IPS DF 19.7 (cell line): ENCODE measurements around the gene RTEL1.
"Not testable (repeated sequence)": the region's sequence is repeated elsewhere in the genome, so short reads cannot be mapped to it uniquely, and the experiment has no call there.

Experiments used
- DNase-seq: peaks from one replicate; pipeline ENCODE4 v3.0.0-alpha.2; 2013; ENCODE audit warnings: low read depth, low spot score

Gene RTEL1, protein sequence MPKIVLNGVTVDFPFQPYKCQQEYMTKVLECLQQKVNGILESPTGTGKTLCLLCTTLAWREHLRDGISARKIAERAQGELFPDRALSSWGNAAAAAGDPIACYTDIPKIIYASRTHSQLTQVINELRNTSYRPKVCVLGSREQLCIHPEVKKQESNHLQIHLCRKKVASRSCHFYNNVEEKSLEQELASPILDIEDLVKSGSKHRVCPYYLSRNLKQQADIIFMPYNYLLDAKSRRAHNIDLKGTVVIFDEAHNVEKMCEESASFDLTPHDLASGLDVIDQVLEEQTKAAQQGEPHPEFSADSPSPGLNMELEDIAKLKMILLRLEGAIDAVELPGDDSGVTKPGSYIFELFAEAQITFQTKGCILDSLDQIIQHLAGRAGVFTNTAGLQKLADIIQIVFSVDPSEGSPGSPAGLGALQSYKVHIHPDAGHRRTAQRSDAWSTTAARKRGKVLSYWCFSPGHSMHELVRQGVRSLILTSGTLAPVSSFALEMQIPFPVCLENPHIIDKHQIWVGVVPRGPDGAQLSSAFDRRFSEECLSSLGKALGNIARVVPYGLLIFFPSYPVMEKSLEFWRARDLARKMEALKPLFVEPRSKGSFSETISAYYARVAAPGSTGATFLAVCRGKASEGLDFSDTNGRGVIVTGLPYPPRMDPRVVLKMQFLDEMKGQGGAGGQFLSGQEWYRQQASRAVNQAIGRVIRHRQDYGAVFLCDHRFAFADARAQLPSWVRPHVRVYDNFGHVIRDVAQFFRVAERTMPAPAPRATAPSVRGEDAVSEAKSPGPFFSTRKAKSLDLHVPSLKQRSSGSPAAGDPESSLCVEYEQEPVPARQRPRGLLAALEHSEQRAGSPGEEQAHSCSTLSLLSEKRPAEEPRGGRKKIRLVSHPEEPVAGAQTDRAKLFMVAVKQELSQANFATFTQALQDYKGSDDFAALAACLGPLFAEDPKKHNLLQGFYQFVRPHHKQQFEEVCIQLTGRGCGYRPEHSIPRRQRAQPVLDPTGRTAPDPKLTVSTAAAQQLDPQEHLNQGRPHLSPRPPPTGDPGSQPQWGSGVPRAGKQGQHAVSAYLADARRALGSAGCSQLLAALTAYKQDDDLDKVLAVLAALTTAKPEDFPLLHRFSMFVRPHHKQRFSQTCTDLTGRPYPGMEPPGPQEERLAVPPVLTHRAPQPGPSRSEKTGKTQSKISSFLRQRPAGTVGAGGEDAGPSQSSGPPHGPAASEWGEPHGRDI (N-terminal part only)

DNA sequence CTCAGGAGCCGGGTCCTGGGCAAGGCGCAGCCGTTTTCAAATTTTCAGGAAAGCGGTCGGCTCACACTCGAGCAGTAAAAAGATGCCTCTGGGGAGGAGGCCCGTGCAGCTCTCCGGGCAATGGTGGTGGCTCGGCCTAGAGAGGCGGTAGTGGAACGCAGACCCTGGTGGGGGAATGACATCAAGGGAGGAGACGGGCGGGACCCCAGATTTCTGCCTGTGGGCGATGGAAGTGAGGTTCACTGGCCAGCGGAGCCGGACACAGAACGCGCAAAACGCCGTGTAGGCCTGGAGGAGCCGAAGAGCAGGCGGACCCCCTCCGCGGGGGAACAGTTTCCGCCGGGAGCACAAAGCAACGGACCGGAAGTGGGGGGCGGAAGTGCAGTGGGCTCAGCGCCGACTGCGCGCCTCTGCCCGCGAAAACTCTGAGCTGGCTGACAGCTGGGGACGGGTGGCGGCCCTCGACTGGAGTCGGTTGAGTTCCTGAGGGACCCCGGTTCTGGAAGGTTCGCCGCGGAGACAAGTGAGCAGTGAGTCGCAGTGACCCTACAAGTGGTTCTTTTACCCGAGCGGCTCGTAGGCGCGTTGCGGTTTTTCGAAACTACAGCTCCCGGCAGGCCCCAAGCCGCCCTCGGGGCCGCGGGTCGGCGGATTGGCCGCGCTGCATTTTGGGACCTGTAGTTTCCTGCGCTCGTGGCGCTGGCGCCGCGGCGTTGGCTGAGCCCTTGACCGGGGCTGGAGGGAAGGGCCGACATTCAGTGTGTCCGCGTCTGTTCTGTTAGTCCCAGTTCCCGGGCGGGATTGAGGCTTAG is at the start of gene RTEL1:
RTEL1 (plus strand) TSS at position 376 of the 812 bp plus-strand sequence. CDS start 1,091 bp downstream, outside the sequence.
- peak; percentile 71 for DNase-seq

GRCh38 chr20:63610581-63611435 is 47.3 kb upstream of the RTEL1 start:
- no peak for DNase-seq

DNA sequence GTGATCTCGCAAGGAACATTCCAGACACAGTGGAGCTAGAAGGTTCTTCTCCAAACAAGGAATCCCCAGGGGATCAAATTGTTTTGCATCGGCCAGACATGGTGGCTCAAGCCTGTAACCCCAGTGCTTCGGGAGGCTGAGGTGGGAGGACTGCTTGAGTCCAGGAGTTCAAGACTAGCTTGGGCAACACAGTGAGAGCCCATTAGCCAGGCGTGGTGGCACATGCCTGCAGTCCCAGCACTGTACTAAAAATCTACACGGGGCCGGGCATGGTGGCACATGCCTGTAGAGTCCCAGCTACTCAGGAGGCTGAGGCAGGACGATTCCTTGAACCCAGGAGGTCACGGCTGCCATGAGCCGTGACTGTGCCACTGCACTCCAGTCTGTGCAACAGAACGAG is 46.5 kb upstream of the RTEL1 start:
- DNase-seq, result no peak

- DNase-seq, result no peak
Observed at GRCh38 chr20:63612276-63612931, 45.7 kb upstream of the RTEL1 start.

DNA sequence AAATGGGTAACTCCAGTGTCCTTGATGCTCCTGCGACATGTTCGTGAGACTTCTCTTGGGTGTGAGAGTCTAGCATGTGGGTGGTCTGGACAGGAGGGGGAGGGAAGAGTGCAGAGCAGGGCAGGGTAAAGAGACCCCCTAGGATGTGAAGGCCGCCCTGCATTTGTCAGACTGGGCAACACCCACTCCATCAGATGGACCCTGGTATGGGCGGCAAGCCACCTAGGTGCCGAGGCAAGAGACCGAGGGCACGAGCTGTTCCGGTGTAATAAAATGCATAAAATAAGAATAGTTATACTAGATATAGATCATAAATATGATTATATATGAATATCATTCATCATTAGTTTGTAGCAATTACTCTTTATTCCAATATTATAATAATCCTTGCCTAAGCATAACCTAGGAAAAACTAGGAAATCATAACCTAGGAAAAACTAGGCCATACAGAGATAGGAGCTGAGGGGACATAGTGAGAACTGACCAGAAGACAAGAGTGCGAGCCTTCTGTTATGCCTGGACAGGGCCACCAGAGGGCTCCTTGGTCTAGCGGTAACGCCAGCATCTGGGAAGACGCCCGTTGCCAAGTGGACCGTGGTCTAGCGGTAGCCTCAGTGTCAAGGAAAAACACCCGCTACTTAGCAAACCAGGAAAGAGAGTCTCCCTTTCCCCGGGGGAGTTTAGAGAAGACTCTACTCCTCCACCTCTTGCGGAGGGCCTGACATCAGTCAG is 44.1 kb upstream of the RTEL1 start:
- DNase-seq, result not testable (repeated sequence)

DNA sequence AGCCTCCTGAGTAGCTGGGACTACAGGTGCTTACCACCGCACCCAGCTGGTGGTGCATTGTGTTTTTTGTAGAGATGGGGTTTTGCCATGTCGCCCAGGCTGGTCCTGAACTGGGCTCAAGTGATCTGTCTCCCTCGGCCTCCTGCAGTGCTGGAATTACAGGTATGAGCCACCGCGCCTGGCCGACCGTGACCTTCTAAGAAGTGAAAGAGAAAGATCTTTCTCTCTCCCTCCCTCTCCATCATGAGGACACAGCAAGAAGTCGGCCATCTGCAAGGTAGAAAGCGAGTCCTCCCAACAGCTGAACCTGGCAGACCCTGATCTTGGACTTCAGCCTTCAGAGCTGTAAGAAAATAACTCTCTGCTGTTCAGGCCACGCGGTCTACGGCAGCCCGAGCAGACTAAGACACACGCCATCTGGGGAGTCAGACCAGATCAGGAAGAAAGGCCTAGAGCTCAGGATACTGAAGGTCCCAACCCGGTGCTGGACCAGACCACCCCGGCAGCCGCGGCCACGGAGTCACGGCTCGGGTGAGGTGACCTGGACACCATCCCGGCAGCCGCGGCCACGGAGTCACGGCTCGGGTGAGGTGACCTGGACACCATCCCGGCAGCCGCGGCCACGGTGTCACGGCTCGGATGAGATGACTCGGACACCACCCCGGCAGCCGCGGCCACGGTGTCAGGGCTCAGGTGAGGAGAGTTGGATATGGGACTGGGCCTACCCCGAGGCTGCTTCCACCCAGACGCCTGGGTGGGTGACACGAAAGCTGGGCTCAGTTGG is 40.8 kb upstream of the RTEL1 start:
- no peak for DNase-seq

DNA sequence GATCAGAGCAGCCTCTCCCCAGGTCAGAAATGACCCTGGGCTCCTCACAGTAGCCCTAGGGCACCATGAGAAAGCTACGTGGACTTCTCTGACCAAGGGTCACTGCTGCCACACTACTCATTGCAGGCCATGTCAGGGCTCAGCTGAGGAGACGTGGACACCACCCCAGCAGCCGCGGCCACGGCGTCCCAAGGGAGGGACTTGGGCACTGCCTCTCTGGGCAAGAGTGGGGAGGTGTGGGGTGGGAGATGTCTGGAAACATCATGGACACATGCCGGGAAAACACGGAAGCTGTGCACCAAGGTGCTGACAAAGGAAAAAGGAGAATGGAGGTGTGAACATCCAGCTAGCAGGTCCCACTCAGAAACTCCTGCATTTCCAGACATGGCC is 40.2 kb upstream of the RTEL1 start:
- DNase-seq, result no peak

DNA sequence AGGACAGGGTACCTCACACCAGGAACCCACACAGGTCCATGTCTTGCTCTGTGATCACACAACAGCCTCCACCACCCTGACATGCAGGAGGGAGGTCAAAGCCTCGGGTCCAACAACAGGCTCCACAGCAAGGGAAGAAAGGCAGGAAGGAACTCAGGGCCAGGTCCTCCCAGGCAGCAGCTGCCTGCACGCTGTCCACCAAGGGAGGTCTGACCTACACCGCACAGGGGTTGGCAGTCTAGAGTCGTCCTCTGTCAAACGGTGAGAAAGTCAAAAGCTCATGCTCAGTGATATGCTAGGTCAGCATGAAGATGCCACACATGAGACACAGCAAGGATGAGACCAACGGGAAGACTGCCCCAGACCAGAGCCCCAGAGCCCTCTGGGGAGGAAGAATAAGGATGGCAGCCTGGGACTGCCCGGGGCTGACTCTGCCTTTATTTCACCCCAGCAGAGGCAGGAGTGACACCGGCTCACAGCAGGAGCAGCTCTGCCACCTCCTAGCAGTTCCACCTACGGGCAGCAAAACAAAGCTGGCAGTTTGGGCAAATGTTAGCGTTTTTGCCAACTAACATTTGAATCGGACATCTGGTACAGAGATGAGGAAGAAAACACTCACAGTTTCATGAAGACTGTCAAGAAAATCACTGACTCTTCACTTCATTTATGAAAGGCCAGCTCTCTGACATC is 39.7 kb upstream of the RTEL1 start:
- no peak for DNase-seq

GRCh38 chr20:63619086-63619485 is 39.0 kb upstream of the RTEL1 start:
- no peak for DNase-seq

DNA sequence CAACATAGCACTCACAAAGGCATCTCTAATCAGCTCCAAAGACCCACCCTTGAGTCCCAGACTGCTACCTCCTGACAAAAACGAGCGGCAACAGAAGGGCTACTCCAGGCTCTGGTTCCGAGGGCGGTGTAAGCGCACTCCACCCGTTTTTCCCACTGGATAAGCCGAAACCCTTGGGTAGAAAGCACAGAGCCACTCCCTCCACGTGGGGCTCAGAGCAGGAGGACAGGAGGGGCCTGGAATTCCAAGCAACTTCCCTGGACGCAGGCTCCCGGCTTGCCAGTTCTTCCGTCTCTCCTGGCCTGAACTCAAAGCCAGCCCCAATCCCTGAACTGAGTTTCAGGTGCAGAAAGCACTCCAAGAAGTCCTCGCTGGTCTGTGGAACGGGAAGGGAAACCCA is 38.6 kb upstream of the RTEL1 start:
- DNase-seq, result no peak

GRCh38 chr20:63620991-63621390 is 37.1 kb upstream of the RTEL1 start:
- DNase-seq, result no peak

DNA sequence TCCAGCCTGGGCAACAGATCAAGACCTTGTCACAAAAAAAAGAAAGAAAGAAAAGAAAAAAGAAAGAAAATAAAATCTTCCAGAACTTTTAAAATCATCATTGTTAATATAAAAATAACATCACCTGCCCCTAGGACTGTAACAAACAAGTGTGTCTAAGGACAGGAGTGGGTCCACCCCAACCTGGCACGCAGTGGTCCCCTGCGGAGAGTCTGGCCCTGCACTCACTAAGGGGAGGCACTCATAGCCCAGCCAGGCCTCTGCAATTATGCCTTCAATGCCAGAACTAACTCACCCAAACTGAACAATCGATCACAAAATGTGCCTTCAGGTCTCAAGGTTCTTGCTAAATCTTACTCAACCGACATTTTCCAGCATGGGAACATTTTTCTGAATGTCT is 36.0 kb upstream of the RTEL1 start:
- no peak for DNase-seq

GRCh38 chr20:63622732-63623131 is 35.4 kb upstream of the RTEL1 start:
- no peak for DNase-seq

DNA sequence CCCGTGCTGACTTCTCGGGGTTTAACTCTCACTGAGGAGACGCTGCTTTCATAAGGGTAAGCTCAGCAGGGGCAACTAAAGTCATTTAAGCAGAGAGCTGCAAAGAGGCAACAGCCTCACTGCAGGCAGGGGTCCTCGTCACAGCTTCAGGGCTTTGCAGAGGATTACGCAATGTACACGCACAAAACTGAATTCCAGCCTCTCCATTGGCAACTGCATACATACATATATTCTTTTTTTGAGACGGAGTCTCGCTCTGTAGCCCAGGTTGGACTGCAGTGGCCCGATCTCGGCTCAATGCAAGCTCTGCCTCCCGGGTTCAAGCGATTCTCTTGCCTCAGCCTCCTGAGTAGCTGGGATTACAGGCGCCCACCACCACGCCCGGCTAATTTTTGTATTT is 33.6 kb upstream of the RTEL1 start:
- DNase-seq, result no peak

DNA sequence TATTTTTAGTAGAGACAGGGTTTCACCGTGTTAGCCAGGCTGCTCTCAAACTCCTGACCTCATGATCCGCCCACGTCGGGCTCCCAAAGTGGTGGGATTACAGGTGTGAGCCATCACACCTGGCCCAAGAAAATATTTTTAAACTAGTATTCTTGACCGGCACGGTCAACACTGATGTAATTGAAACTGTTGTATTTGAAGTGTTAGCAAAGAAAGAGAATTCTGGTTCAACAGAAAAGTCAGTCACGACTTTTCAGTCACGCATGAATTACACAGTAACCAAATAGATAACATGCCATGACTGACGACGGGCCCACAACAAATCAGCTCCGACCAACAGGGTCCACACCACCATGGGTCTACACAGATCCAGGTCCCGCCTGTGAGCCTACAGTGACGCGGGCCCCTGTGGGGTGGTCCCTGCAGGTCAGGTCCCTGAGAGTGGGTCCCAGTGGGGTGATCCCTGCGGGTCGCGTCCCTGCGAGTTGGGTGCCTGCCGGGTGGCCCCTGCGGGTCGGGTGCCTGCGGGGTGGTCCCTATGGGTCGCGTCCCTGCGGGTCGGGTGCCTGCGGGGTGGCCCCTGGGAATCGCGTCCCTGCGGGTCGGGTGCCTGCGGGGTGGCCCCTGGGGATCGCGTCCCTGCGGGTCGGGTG is 32.2 kb upstream of the RTEL1 start:
- no peak for DNase-seq

DNA sequence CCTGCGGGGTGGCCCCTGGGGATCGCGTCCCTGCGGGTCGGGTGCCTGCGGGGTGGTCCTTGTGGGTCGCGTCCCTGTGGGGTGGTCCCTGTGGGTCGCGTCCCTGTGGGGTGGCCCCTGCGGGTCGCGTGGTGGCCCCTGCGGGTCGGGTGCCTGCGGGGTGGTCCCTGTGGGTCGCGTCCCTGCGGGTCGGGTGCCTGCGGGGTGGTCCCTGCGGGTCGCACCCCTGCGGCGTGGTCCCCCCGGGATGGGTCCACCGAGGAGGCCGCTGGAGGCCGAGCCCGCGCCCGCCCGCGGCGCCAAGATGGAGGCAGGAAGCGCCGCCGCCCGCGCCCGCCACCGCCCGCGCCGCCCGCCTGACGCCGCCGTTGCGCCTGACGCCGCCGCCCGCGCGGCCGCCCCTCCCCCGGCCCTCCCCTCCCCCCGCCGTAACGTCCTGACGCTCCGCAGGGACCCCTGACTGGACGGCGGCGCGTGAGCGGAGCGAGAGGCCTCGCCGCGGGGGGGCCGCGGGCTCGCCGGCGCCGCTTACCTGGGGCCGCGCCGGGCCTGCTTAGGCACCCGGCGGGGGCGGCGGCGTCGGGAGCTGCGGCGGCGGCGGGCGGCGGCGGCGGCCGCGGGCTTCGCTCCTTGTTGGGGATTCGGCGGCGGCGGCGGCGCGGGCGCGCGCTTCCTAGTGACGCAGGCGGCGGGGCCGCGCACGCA is 31.5 kb upstream of the RTEL1 start, which contains the start of gene GMEB2:
GMEB2 (minus strand) TSS at position 678 of the 705 bp plus-strand sequence. CDS start 7,704 bp downstream, outside the sequence.
- no peak for DNase-seq
